Measurements from ENCODE around the gene ZNF789.

ZNF789 gene

GRCh38 chr7:99514050-99514449 lies 41.4 kb downstream of the ZNF789 start:
- DNase-seq = peak in 1 of 2 donors; percentile 9

GRCh38 chr7:99521399-99521798 lies 48.7 kb downstream of the ZNF789 start:
- no peak for DNase-seq

GRCh38 chr7:99525713-99526440 lies 53.2 kb downstream of the ZNF789 start:
- peak; percentile 18 to 38 for DNase-seq

- DNase-seq = no peak
Observed at GRCh38 chr7:99531354-99531765, 58.7 kb downstream of the ZNF789 start.

GRCh38 chr7:99535667-99536066 lies 63.0 kb downstream of the ZNF789 start:
- no peak for DNase-seq
